Psoas muscle (tissue), 8 donors: ENCODE measurements around the gene AGER. TPM values are rescaled to one million over a fixed set of nuclear protein-coding genes. Genes with fewer than 3 reads are reported as not detected.
"Not testable (repeated sequence)": the region's sequence is repeated elsewhere in the genome, so short reads cannot be mapped to it uniquely, and the experiment has no call there.

Source experiments
- ATAC-seq, 4 donors: fragments of 200-7000 bp; cut with Tn5 transposase; one replicate each; pipeline ENCODE4 v1.9.1; 2020; ENCODE audit warnings: moderate library complexity in 3 of 4, mild to moderate bottlenecking in 2 of 4
- DNase-seq, 2 donors: peaks; one replicate each; pipeline ENCODE4 v3.0.0-alpha.2; 2020
- H3K27ac ChIP-seq: fragments of 200-600 bp; one replicate; pipeline ENCODE4 v1.8.0; 2022
- H3K27me3 ChIP-seq, 3 donors: fragments of 200-600 bp in 1 of 3; one replicate each; pipeline versions ENCODE4 v1.6.1 to v1.8.0; 2013 to 2022; ENCODE audit warnings: low read length in 2 of 3, mild to moderate bottlenecking in 2 of 3, moderate library complexity in 1 of 3; ENCODE audit not compliant: insufficient read depth in 3 of 3
- H3K36me3 ChIP-seq, 2 donors: fragments of 200-600 bp in 1 of 2; one replicate each; pipeline versions ENCODE4 v1.6.1 to v1.8.0; 2013 to 2022; ENCODE audit warnings: low read depth in 1 of 2, mild to moderate bottlenecking in 1 of 2, moderate library complexity in 1 of 2; ENCODE audit not compliant: insufficient read depth in 1 of 2
- H3K4me1 ChIP-seq: fragments of 200-600 bp; one replicate; pipeline ENCODE4 v1.8.0; 2022
- H3K4me3 ChIP-seq: fragments of 200-600 bp; one replicate; pipeline ENCODE4 v1.8.0; 2022; ENCODE audit warnings: mild to moderate bottlenecking
- H3K9me3 ChIP-seq: fragments of 200-600 bp; one replicate; pipeline ENCODE4 v1.8.0; 2022
- CTCF ChIP-seq: fragments of 200-600 bp; IDR thresholded peaks from one replicate; pipeline ENCODE4 v1.8.0; 2022; ENCODE audit warnings: antibody characterized with exemption
- WGBS, 3 donors: extraction: QIAGEN DNeasy Blood & Tissue Kit; methylation state at CpG; one replicate each; pipeline versions ENCODE4 v1.1.6 to v1.1.7; 2013; 5-methylcytosine and 5-hydroxymethylcytosine counted together
- intact Hi-C, 2 donors: fragments of 100-400 bp; cut with DNase I; formaldehyde crosslinking; loops; one replicate each; pipeline versions ENCODE4 v1.11.0 to v1.14.2; 2022
- polyA plus RNA-seq, 3 donors: library from polyadenylated mRNA; stranded (reverse); fragments of 200-250 nt; gene quantifications; one replicate each; pipeline ENCODE4 v1.2.3, GENCODE V29; 2013
- total RNA-seq, 4 donors: library from RNA; stranded (reverse); fragmentation: NEBNext Ultra II Directional in 2 of 4; extraction: Animal tissue kit (Norgen Biotek cat#: 25700) in 2 of 4; gene quantifications; one replicate each; pipeline versions ENCODE4 v1.2.1 to v1.2.4, GENCODE V29; 2021 to 2023
- donor health status: healthy with polysubstance abuse.
- donor health status: DM: no; HTN: no; CAD: no; lungs with moderate emphysema.
- donor health status: Bipolar disorder and iron deficiency.
- donor health status: healthy.
- donor health status: DM: yes; HTN: yes; CAD: no.
- donor health status: DM: no; HTN: no; CAD: no.
- donor health status: DM: no; HTN: no; CAD: no.
- donor health status: DM: yes; HTN: yes; CAD: no.

Gene AGER
- total and polyA plus RNA-seq, 7 donors, result 0.79 to 2.0 (median 1.2) TPM

DNA sequence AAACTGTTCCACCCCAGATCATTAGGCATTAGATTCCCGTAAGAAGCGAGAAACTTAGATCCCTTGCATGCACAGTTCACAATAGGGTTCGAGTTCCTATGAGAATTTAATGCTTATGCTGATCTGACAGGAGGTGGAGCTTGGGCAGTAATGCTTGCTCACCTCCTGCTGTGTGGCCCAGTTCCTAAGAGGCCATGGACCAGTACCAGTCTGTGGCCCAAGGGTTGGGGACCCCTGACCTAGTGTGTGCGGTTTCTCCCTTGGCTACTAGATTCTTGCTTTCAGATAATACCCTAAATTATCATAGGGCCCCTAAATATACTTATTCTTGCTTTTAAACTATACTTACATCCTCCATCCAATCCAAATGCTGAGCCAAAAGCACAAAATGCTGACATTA, 10.3 kb upstream of the AGER start:
- Histone ChIP-seq H3K36me3 (no peaks in the 10 kb centered on the region), H3K27me3 (no peaks in the 10 kb centered on the region), H3K9me3 (no peaks in the 10 kb centered on the region), H3K4me1 (peaks cover 25% of the 10 kb centered on the region), H3K4me3 (peak overlapping the region; percentile 88), H3K27ac (peak overlapping the region; percentile 99)
- ATAC-seq (no peak), DNase-seq (no peak)
- no peak for TF ChIP-seq CTCF
- 89 to 94% (median 92%) methylated on average over 4 of the region's 4 CpGs for WGBS, 3 donors
- intact Hi-C loops, result loop anchor here in 1 of 2 donors (10.0 kb wide), 1 partner anchor 1000 kb away; the partner anchor contains the start of gene COL11A2

DNA sequence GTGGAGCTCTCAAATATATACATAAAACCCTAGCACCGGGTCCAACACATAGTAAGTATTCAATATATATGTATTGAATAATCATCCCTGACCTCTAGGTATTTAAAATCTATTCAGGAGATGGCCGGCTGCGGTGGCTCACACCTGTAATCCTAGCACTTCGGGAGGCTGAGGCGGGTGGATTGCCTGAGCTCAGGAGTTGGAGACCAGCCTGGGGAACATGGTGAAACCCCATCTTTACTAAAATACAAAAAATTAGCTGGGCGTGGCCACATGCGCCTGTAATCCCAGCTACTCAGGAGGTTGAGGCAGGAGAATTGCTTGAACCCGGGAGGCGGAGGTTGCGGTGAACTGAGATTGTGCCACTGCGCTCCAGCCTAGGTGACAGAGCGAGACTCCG, 9.0 kb upstream of the AGER start:
- H3K27ac ChIP-seq, result peak overlapping the region; percentile 48
- DNase-seq, H3K9me3 ChIP-seq, H3K27me3 ChIP-seq, H3K36me3 ChIP-seq, ATAC-seq: not testable (repeated sequence)
- WGBS, 3 donors, result 77 to 86% (median 84%) methylated on average over 13 of the region's 13 CpGs
- H3K4me3 ChIP-seq, result peak overlapping the region; percentile 77
- intact Hi-C loops, result loop anchor here in 1 of 2 donors (10.0 kb wide), 1 partner anchor 1002 kb away; the partner anchor contains the start of gene COL11A2
- H3K4me1 ChIP-seq, result peaks cover 28% of the 10 kb centered on the region

DNA sequence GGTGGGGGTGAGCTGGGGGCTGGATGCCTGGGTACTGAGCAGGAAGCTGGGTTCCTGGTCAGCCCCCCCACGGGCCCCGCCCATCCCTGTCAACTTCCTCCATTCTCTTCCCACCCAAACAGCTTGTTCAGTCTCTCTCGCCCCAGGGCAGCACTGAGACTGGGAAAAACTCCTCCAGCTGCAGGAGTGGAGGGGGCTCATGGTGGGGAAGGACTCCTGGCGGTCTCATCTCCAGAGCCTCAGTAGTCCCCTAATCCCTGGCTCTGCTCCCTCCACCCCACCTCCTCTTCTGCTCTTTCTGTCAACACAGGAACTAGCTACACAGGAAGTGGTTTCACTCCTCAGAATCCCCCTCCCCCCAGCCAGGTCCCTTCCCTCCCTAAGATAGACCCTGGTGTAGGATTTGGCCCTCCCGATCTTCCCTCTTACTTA, 8.6 kb upstream of the AGER start, which contains the start of gene GPSM3:
GPSM3 (minus strand) TSS at position 36 of the 432 bp plus-strand sequence. CDS start 130 bp downstream, outside the sequence.
- intact Hi-C loops, result loop anchor here in 1 of 2 donors (10.0 kb wide), 1 partner anchor 1002 kb away; the partner anchor contains the start of gene COL11A2
- peak within 1 kb of the TSS; percentile 77 for H3K4me3 ChIP-seq
- H3K4me1 ChIP-seq, result peaks cover 28% of the 10 kb centered on the region
- 43 to 59% (median 50%) methylated on average over 5 of the region's 5 CpGs for WGBS, 3 donors
- H3K36me3 ChIP-seq, result peaks cover 0 to 4% of the 10 kb centered on the region in 2 donors
- H3K27me3 ChIP-seq, result no peaks in the 10 kb centered on the region
- peak within 1 kb of the TSS; percentile 48 for H3K27ac ChIP-seq
- no peak for TF ChIP-seq CTCF
- ATAC-seq, result no peak
- DNase-seq, result peak; percentile 53 to 78
- no peaks in the 10 kb centered on the region for H3K9me3 ChIP-seq

DNA sequence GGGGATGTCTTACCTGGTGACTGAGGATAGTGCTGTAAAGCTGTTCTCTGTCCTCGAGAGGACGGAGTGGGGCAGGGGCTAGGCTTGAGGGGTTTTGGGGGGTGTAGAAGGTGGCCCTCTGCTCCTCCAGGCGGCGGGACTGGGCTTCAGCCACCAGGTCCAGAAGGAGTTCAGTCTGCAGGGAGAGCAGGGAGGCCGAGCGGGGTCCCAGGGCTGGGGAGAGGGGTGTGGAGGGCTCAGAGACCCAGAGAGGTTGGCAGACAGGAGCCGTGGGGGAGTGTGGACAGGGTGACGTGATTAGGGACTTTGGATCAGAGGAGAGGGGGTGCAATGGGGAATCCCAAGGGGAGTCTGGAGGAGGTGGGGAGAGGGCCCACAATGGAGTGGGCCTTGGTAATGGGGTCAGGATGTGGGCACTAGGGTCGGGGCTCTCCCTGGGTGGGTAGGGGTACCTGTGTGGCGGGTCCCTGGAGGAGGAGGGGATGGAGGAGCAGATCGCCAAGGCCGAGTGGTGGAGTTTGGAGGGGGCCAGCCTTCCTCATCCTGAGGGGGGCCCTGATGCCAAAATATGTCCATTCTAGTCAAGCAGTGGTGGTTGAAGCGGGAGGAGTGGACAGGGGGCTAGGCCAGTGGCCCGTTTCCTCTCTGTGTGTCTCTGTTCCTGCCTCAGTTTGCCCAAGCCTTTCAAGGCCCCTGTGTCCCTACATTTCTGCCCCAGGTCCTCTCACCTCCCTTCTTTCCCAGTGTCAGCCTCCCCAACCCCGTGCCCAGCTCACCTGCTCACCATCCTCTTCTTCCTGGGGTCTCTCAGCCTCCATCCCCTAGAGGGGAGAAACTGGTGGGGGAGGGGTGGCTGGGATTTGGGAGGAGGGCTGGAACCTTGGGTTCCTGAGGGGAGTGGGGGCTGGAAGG, 7.9 kb upstream of the AGER start:
- Histone ChIP-seq H3K4me3 (peak overlapping the region; percentile 77), H3K27me3 (no peaks in the 10 kb centered on the region), H3K4me1 (peaks cover 24% of the 10 kb centered on the region), H3K27ac (peak overlapping the region; percentile 48), H3K9me3 (no peaks in the 10 kb centered on the region), H3K36me3 (peaks cover 0 to 11% of the 10 kb centered on the region in 2 donors)
- no peak for DNase-seq
- intact Hi-C loops, result loop anchor here in 1 of 2 donors (1.0 to 10.0 kb wide), 2 partner anchors 74 to 1003 kb away; partner anchors contain the start of gene COL11A2
- TF ChIP-seq CTCF, result no peak
- no peak for ATAC-seq
- WGBS, 3 donors, result 76 to 84% (median 79%) methylated on average over 14 to 15 of the region's 15 CpGs
